Gastroesophageal sphincter (tissue), 3 donors: Measurements from ENCODE around the gene ZNF280D.

Source experiments
- CTCF ChIP-seq, 4 experiments: fragments of 200-600 bp in 2 of 4; fragments of 450-650 bp in 2 of 4; sonication (generic) in 1 of 4; IDR thresholded peaks; one replicate each; pipeline ENCODE4 v1.5.1; 2017 to 2019; ENCODE audit warnings: antibody characterized with exemption in 4 of 4, mild to moderate bottlenecking in 2 of 4, moderate library complexity in 2 of 4
- EP300 ChIP-seq: sonication (generic); formaldehyde crosslinking; IDR thresholded peaks from one replicate; pipeline ENCODE4 v1.6.1; 2017; ENCODE audit warnings: antibody characterized with exemption, mild to moderate bottlenecking
- POLR2A ChIP-seq, 2 donors: fragments of 450-650 bp; IDR thresholded peaks; one replicate each; pipeline ENCODE4 v1.6.1; 2017; ENCODE audit warnings: antibody characterized with exemption in 2 of 2, mild to moderate bottlenecking in 2 of 2, moderate library complexity in 1 of 2
- POLR2AphosphoS5 ChIP-seq: sonication (generic); formaldehyde crosslinking; IDR thresholded peaks from one replicate; pipeline ENCODE4 v1.6.1; 2017; ENCODE audit warnings: antibody characterized with exemption

GRCh38 chr15:56619887-56620286 lies 113.4 kb downstream of the ZNF280D start:
- TF ChIP-seq CTCF (IDR thresholded peaks at IDR 0.05) (no peak), EP300 (no peak), POLR2A (IDR thresholded peaks at IDR 0.05) (no peak), POLR2AphosphoS5 (no peak)
